Tibial nerve (tissue), 3 donors: Measurements from ENCODE around the gene CCDC87.

Source experiments
- POLR2A ChIP-seq, 2 donors: fragments of 450-650 bp; IDR thresholded peaks; one replicate each; pipeline ENCODE4 v1.6.1; 2017; ENCODE audit warnings: antibody characterized with exemption in 2 of 2, mild to moderate bottlenecking in 2 of 2, moderate library complexity in 2 of 2
- TF ChIP-seq, protein P1 (sequence below), 5 experiments: fragments of 200-600 bp in 3 of 5; fragments of 450-650 bp in 2 of 5; sonication (generic) in 3 of 5; IDR thresholded peaks; one replicate each; pipeline ENCODE4 v1.5.1; 2016 to 2019; ENCODE audit warnings: antibody characterized with exemption in 5 of 5, mild to moderate bottlenecking in 3 of 5, moderate library complexity in 2 of 5

- TF ChIP-seq POLR2A (IDR thresholded peaks at IDR 0.05): no peak
- TF ChIP-seq, protein P1, sequence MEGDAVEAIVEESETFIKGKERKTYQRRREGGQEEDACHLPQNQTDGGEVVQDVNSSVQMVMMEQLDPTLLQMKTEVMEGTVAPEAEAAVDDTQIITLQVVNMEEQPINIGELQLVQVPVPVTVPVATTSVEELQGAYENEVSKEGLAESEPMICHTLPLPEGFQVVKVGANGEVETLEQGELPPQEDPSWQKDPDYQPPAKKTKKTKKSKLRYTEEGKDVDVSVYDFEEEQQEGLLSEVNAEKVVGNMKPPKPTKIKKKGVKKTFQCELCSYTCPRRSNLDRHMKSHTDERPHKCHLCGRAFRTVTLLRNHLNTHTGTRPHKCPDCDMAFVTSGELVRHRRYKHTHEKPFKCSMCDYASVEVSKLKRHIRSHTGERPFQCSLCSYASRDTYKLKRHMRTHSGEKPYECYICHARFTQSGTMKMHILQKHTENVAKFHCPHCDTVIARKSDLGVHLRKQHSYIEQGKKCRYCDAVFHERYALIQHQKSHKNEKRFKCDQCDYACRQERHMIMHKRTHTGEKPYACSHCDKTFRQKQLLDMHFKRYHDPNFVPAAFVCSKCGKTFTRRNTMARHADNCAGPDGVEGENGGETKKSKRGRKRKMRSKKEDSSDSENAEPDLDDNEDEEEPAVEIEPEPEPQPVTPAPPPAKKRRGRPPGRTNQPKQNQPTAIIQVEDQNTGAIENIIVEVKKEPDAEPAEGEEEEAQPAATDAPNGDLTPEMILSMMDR (IDR thresholded peaks at IDR 0.05): no peak
These were observed 21.2 kb upstream of the CCDC87 start for GRCh38 chr11:66614073-66614472.
